Transverse colon (tissue), 4 donors: Measurements from ENCODE around the gene SLC34A1. TPM values are rescaled to one million over a fixed set of nuclear protein-coding genes. Genes with fewer than 3 reads are reported as not detected.
A peak's percentile ranks its signal among the peaks of the same experiment; 100 is the strongest.

Experiments
- DNase-seq: peaks from one replicate; pipeline ENCODE4 v3.0.0-alpha.2; 2019
- H3K27ac ChIP-seq, 4 donors: fragments of 200-600 bp; sonication (generic); 2 replicates each; pipeline ENCODE4 v1.5.1; 2016 to 2018; ENCODE audit warnings: inconsistent platforms in 4 of 4
- H3K27me3 ChIP-seq: fragments of 200-600 bp; sonication (generic); 2 replicates; pipeline ENCODE4 v1.5.1; 2017; ENCODE audit warnings: inconsistent platforms
- H3K36me3 ChIP-seq, 4 donors: fragments of 200-600 bp; sonication (generic); 2 replicates each; pipeline ENCODE4 v1.5.1; 2017 to 2019; ENCODE audit warnings: inconsistent platforms in 4 of 4
- H3K4me1 ChIP-seq, 4 donors: fragments of 200-600 bp; sonication (generic); 2 replicates each; pipeline ENCODE4 v1.5.1; 2017 to 2020; ENCODE audit warnings: inconsistent platforms in 4 of 4
- H3K4me3 ChIP-seq, 4 donors: fragments of 200-600 bp; sonication (generic); 1 replicate in 1 of 4; 2 replicates in 3 of 4; pipeline versions ENCODE4 v1.5.1 to v1.6.1; 2017 to 2019; ENCODE audit warnings: inconsistent platforms in 4 of 4
- H3K9me3 ChIP-seq, 2 donors: fragments of 200-600 bp; sonication (generic); 2 replicates each; pipeline ENCODE4 v1.5.1; 2017 to 2019; ENCODE audit warnings: inconsistent platforms in 2 of 2
- CTCF ChIP-seq, 5 experiments: fragments of 200-600 bp in 3 of 5; fragments of 450-650 bp in 2 of 5; sonication (generic) in 3 of 5; IDR thresholded peaks; 1 replicate in 2 of 5; 2 replicates in 3 of 5; pipeline ENCODE4 v1.5.1; 2016 to 2017; ENCODE audit warnings: antibody characterized with exemption in 5 of 5, inconsistent platforms in 3 of 5, mild to moderate bottlenecking in 2 of 5, moderate library complexity in 1 of 5
- EP300 ChIP-seq: sonication (generic); formaldehyde crosslinking; IDR thresholded peaks from one replicate; pipeline ENCODE4 v1.6.1; 2017; ENCODE audit warnings: antibody characterized with exemption, low read depth
- POLR2A ChIP-seq: fragments of 450-650 bp; IDR thresholded peaks from one replicate; pipeline ENCODE4 v1.6.1; 2016; ENCODE audit warnings: antibody characterized with exemption, mild to moderate bottlenecking, moderate library complexity
- POLR2AphosphoS5 ChIP-seq, 3 donors: sonication (generic); formaldehyde crosslinking; IDR thresholded peaks; one replicate each; pipeline ENCODE4 v1.6.1; 2016; ENCODE audit warnings: antibody characterized with exemption in 3 of 3
- WGBS, 2 donors: methylation state at CpG; one replicate each; pipeline ENCODE4 v1.1.5; 2018; ENCODE audit warnings: low coverage in 1 of 2; 5-methylcytosine and 5-hydroxymethylcytosine counted together
- in situ Hi-C, 4 donors: fragments of 200-750 bp; cut with MboI; loops; one replicate each; pipeline versions ENCODE4 v1.15.0 to v1.15.1; 2017; ENCODE audit warnings: low sequenced_read_pairs in 3 of 4, low pct_ligation_motif_present in 1 of 4, low pct_unique_long_range_greater_than_20kb in 1 of 4
- intact Hi-C: fragments of 100-400 bp; cut with DNase I; formaldehyde crosslinking; loops from one replicate; pipeline ENCODE4 v1.15.1; 2023; ENCODE audit warnings: low total_unique reads
- total RNA-seq, 4 donors: library from RNA; depleted of rRNA; stranded (reverse); fragments of >200 nt; gene quantifications; one replicate each; pipeline ENCODE4 v1.1.0, GENCODE V29; 2016

Gene SLC34A1
- total RNA-seq, 4 donors from 2014 or later, result 0.55 TPM; not detected in 3

GRCh38 chr5:177387405-177387804 is 3.2 kb downstream of the SLC34A1 start:
- TF ChIP-seq EP300 (no peak), CTCF (IDR thresholded peaks at IDR 0.05) (no peak), POLR2A (no peak), POLR2AphosphoS5 (IDR thresholded peaks at IDR 0.05) (no peak)
- Histone ChIP-seq H3K9me3 (no peaks in the 10 kb centered on the region), H3K4me1 (peaks cover 0 to 14% (median 6%) of the 10 kb centered on the region in 4 donors), H3K4me3 (no peak overlapping the region), H3K27me3 (peaks cover 7% of the 10 kb centered on the region), H3K36me3 (no peaks in the 10 kb centered on the region), H3K27ac (no peak overlapping the region)
- 89% methylated on average over 14 of the region's 14 CpGs; no CpG with 5 or more reads in 1 of the 2 donors for WGBS, 2 donors
- DNase-seq, result no peak
- intact Hi-C loops (loop anchor here (5.0 kb wide), 1 partner anchor 65 kb away; no protein-coding TSS in a partner anchor), in situ Hi-C loops (loop anchor here in 1 of 4 donors (25.0 kb wide), 1 partner anchor 125 kb away; the partner anchor contains the start of genes DDX41 and DOK3)

- in situ Hi-C loops, result loop anchor here in 1 of 4 donors (25.0 kb wide), 1 partner anchor 124 kb away; the partner anchor contains the start of genes DDX41 and DOK3
- intact Hi-C loops, result loop anchor here (5.0 kb wide), 1 partner anchor 64 kb away; no protein-coding TSS in a partner anchor
- DNase-seq, result no peak
- H3K27me3 ChIP-seq, result peaks cover 7% of the 10 kb centered on the region
- TF ChIP-seq POLR2A (no peak), POLR2AphosphoS5 (IDR thresholded peaks at IDR 0.05) (no peak)
- H3K36me3 ChIP-seq, result no peaks in the 10 kb centered on the region
- H3K4me1 ChIP-seq, result peaks cover 0 to 14% (median 6%) of the 10 kb centered on the region in 4 donors
- peak overlapping the region in 2 of 4 donors; percentile 27 to 42 for H3K27ac ChIP-seq
- no peaks in the 10 kb centered on the region for H3K9me3 ChIP-seq
- WGBS, 2 donors, result 83% methylated on average over 10 of the region's 10 CpGs; no CpG with 5 or more reads in 1 of the 2 donors
- H3K4me3 ChIP-seq, result no peak overlapping the region
Observed at GRCh38 chr5:177388521-177389052, 4.4 kb downstream of the SLC34A1 start.

- Histone ChIP-seq H3K4me3 (no peak overlapping the region), H3K27me3 (no peaks in the 10 kb centered on the region), H3K9me3 (no peaks in the 10 kb centered on the region), H3K4me1 (peaks cover 0 to 14% (median 6%) of the 10 kb centered on the region in 4 donors), H3K27ac (peak overlapping the region in 2 of 4 donors; percentile 27 to 42), H3K36me3 (no peaks in the 10 kb centered on the region)
- intact Hi-C loops (loop anchor here (5.0 kb wide), 1 partner anchor 63 kb away; no protein-coding TSS in a partner anchor), in situ Hi-C loops (loop anchor here in 3 of 4 donors (5.0 to 25.0 kb wide), 5 partner anchors 55 to 123 kb away; partner anchors contain the start of genes DOK3 (in 2 of the 3), PRR7 (in 2 of the 3) and DDX41 (in 1 of the 3))
- no peak for TF ChIP-seq POLR2AphosphoS5 (IDR thresholded peaks at IDR 0.05)
- no peak for TF ChIP-seq POLR2A
- TF ChIP-seq EP300, result no peak
- TF ChIP-seq CTCF (IDR thresholded peaks at IDR 0.05), result no peak
- 20 to 37% methylated on average over 8 to 21 of the region's 21 CpGs for WGBS, 2 donors
- no peak for DNase-seq
Observed at GRCh38 chr5:177389241-177390169, 5.3 kb downstream of the SLC34A1 start.

- H3K36me3 ChIP-seq, result no peaks in the 10 kb centered on the region
- intact Hi-C loops, result no loop called here
- no peaks in the 10 kb centered on the region for H3K27me3 ChIP-seq
- DNase-seq, result peak; percentile 91
- H3K27ac ChIP-seq, result peak overlapping the region in 2 of 4 donors; percentile 8 to 42
- no peaks in the 10 kb centered on the region for H3K9me3 ChIP-seq
- H3K4me1 ChIP-seq, result peaks cover 0 to 14% (median 6%) of the 10 kb centered on the region in 4 donors
- in situ Hi-C loops, result loop anchor here in 3 of 4 donors (5.0 to 25.0 kb wide), 5 partner anchors 54 to 122 kb away; partner anchors contain the start of genes DOK3 (in 2 of the 3), PRR7 (in 2 of the 3) and DDX41 (in 1 of the 3)
- TF ChIP-seq EP300 (no peak), POLR2AphosphoS5 (IDR thresholded peaks at IDR 0.05) (no peak), CTCF (IDR thresholded peaks at IDR 0.05) (peak; percentile 97 to 99 (median 98)), POLR2A (no peak)
- no peak overlapping the region for H3K4me3 ChIP-seq
- WGBS, 2 donors, result 23 to 83% methylated on average over 1 to 13 of the region's 13 CpGs
Observed at GRCh38 chr5:177390363-177391300, 6.4 kb downstream of the SLC34A1 start.
